Measurements from ENCODE around the gene FRMD3. TPM values are rescaled to one million over a fixed set of nuclear protein-coding genes. Genes with fewer than 3 reads are reported as not detected.

Gene FRMD3
- total RNA-seq, 1 donor from 2014 or later: 38.1 TPM

DNA sequence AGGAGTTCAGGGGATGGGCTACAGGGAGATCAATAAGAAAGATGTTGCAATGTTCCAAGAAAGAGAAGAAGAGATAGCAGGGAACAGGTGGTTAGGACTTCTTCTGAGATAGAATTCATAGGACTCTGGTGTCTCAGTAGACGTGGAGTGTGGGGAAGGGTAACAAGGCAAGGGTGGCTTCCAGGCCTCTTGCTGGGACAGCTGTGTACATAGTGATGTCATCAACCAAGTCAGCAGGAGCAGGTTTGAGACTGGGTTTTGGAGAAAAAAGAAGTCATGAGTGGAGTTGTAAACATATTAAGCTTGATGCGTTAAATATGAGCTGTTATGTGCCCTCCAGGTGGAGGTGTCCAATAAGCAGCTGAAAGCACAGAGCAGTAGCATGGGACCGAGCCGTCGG, 263.4 kb downstream of the FRMD3 start:
- DNase-seq (ENCODE audit: low spot score) (no peak), ATAC-seq (no peak)
- intact Hi-C loops (cut with DNase I): no loop called here

GRCh38 chr9:83271665-83272071, 266.5 kb downstream of the FRMD3 start:
- intact Hi-C loops (cut with DNase I): no loop called here

GRCh38 chr9:83270116-83270515, 268.1 kb downstream of the FRMD3 start:
- DNase-seq (ENCODE audit: low spot score) (no peak), ATAC-seq (no peak)
- intact Hi-C loops (cut with DNase I): no loop called here

More at GRCh38 chr9:83271665-83272071, 266.5 kb downstream of the FRMD3 start:
- DNase-seq (ENCODE audit: low spot score) (no peak), ATAC-seq (no peak)

- DNase-seq (ENCODE audit: low spot score) (no peak), ATAC-seq (no peak)
- intact Hi-C loops (cut with DNase I): no loop called here
Measured at GRCh38 chr9:83267741-83268140, 270.5 kb downstream of the FRMD3 start.

GRCh38 chr9:83266666-83267496, 271.3 kb downstream of the FRMD3 start:
- ATAC-seq (peak; percentile 45), DNase-seq (ENCODE audit: low spot score) (no peak)
- intact Hi-C loops (cut with DNase I): no loop called here

DNA sequence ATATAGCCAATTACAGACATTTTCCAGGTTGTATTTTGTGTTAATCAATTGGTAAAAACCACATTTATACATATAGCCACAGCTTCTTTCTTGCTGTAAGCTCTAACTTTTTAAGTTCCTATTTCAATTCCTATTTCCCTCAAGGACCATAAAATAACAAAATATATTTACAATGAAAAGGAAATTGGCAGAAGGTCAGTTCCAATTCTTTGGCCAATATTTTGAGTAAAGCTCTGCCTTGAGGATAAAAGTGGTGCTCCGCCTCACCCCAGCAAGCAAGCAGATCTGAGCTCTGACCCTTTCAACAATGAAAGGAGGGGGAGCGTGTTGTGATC, 271.9 kb downstream of the FRMD3 start:
- intact Hi-C loops (cut with DNase I): no loop called here
- ATAC-seq: no peak
- DNase-seq (ENCODE audit: low spot score): no peak

DNA sequence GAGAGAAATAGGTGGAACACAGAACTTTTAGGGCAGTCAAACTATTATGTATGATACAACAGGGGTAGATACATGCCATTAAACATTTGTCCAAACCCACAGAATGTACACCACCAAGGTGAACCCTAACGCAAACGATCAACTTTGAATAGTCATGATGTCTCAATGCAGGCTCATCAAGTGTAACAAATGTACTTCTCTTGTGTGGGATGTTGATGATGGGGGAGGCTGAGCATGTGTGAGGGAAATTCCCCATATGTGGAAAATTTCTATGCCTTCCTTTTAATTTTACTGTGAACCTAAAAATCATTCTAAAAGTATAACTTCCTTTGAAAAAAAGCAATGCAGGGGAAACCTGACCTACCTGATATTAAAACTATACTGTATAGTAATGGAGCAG, 273.9 kb downstream of the FRMD3 start:
- ATAC-seq: no peak
- intact Hi-C loops (cut with DNase I): loop anchor here (2.0 kb wide), 1 partner anchor 30 kb away; no protein-coding TSS in a partner anchor
- no peak for DNase-seq (ENCODE audit: low spot score)

DNA sequence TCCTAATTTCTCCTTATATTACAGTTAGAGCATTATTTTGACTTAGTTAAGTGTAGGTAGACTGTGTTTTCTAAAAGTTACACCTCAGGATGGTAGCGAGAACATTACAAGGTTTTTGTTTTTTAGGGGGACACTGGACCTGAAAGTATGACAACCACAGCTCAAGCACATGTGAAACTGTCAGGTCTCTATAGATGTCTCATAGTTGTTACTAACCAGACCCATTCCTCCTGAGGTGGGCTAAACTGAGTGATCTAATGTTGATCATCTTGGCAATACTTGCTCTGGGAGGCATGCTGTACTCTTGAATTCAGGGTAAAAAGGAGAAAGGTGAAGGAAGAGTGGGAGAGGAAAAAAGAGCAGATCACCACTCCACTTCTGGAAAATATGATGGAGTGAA, 278.6 kb downstream of the FRMD3 start:
- intact Hi-C loops (cut with DNase I): no loop called here
- no peak for ATAC-seq
- DNase-seq (ENCODE audit: low spot score): no peak

- DNase-seq (ENCODE audit: low spot score) (no peak), ATAC-seq (no peak)
- intact Hi-C loops (cut with DNase I): no loop called here
Measured at GRCh38 chr9:83257937-83258891, 280.0 kb downstream of the FRMD3 start.

GRCh38 chr9:83247732-83248131, 290.5 kb downstream of the FRMD3 start:
- ATAC-seq: no peak
- intact Hi-C loops (cut with DNase I): no loop called here
- DNase-seq (ENCODE audit: low spot score): no peak

DNA sequence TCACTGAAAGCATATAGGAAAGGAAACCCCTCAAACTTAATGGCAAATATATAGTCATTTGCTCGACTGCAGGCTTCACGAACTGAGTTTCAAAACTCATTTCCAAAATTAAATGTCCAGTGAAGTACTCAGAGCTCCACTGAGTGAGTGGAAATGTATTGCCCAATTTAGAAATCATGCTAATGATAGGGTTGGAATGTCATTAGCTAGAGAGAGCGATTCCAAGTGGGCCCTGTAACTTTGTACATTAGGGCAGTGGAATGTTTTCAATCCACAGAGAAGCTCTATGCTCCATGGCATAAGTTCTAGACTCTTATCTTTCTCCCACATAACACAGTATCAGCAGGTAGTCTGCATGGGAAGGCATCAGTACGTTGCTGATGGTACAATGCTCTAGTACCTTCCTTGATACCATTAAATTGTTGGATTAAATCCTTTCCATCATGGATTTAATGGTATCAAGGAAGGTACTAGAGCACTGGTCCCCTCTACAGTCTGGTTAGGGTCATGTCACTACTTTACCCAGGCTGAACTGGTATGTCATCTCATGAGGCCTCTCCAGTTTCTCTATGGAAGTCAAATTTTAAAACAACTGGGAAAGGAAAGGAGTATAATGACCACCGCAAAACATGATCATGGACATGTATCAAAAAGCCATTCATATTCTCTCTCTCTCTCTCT, 292.1 kb downstream of the FRMD3 start:
- intact Hi-C loops (cut with DNase I): no loop called here
- no peak for ATAC-seq
- DNase-seq (ENCODE audit: low spot score): no peak

DNA sequence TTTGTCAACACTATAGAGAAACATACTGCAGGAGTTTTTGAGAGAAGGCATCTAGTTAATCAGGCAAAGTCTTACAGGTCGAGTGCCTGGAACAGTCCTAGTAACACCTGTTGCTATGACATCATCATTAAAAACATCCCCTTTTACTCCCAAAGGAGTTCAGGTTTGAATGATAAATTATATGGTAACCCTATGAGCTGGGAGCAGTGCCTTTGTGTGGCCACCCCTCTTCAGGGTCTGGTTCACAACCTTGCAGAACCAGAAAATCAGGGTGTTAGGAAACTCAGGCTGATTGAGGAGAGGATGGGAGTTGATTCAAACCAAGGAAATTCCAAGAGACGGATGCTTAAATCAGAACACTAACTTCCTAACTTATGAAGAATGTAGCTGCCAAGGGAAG, 296.1 kb downstream of the FRMD3 start:
- intact Hi-C loops (cut with DNase I): no loop called here
- no peak for DNase-seq (ENCODE audit: low spot score)
- no peak for ATAC-seq

- intact Hi-C loops (cut with DNase I): no loop called here
- DNase-seq (ENCODE audit: low spot score): no peak
- no peak for ATAC-seq
Measured at GRCh38 chr9:83240671-83241070, 297.5 kb downstream of the FRMD3 start.

- no peak for DNase-seq (ENCODE audit: low spot score)
- no peak for ATAC-seq
- intact Hi-C loops (cut with DNase I): no loop called here
Measured at GRCh38 chr9:83239747-83240146, 298.5 kb downstream of the FRMD3 start.

DNA sequence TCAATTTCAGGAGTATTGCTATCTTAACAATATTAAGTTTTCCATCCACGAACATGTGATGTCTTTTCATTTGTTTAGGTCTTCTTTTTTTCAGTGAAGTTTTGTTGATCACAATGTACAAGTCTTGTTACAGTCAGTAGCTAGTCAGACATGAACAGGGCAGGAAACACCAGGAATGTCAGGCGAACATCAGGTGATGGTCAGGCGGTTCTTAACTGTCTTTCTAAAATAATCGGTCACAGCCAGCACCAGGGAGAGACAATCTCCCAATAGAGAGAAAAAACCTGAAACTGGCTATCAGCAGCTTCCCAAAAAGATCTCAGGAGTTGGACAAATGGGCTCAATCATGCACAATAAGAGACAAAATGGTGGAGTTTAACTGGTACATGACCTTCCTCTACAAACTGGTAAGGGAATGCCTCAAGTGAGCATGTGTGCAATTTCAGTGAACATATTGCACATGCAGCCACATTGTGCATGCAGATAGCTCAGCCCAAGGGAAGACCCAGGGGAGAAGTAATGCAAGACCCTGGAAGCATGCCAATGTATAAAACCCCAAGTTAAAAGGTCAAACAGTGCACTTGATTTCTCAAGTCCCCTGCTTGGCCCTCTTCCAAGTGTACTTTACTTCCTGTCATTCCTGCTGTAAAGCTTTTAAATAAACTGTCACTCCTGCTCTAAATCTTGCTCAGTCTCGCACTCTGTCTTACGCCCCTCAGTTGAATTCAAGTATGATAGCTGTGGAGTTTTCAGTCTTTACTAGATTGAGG, 299.1 kb downstream of the FRMD3 start:
- peak; percentile 30 for ATAC-seq
- DNase-seq (ENCODE audit: low spot score): no peak
- intact Hi-C loops (cut with DNase I): no loop called here

DNA sequence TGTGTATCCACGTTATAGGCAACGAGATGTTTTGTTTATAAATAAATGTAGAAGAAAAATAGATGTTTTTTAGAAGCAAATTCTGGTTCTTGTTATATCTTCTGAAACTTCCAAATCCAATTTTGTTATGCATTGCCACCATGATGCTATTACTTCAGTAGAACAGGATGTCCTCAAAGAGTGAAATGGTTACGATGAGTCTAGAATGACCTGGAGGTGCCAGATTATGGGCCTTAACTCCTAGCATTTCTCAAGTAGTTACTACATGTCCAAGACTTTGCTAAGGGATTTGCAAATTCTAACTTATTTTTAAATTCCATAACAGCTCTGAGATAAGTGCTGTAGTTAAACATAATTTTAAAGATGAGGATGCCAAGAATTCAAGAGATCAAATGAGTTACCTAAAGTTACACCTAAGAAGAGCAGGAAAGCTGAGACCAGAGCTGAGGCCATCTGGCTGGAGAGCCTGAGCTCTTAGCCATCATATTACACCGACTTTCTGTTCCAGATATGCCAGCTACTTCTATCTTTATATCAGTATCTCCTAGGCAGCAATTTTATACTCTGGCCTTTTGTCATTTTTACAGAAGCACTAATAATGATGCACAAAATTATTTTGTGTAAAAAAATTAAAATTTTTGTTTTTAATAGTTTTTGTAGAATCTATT, 302.0 kb downstream of the FRMD3 start:
- no peak for DNase-seq (ENCODE audit: low spot score)
- intact Hi-C loops (cut with DNase I): no loop called here
- ATAC-seq: no peak

DNA sequence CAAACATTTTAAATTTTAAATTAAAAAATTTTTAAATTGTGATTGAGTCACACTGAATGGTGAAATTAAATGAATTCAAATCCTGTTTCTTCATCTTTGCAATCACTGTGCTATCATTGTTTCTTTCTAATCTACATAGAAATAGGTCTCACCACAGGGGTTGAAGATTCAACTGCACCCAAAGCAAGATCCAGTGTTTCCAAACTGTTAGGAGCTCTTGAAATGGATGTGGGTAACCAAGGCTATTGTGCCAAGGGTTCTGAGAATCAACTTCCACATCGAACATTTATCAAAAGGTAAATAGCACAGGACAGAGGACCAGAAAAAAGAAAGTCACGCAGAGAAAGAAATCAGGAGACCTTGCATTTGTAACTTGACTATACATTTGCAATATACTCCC, 302.7 kb downstream of the FRMD3 start:
- intact Hi-C loops (cut with DNase I): no loop called here
- ATAC-seq (no peak), DNase-seq (ENCODE audit: low spot score) (no peak)

GRCh38 chr9:83234541-83234940, 303.7 kb downstream of the FRMD3 start:
- no peak for DNase-seq (ENCODE audit: low spot score)
- intact Hi-C loops (cut with DNase I): no loop called here
- ATAC-seq: no peak

Data from sciatic nerve (tissue), 2 donors.